Endothelial cell of hepatic sinusoid (primary cell): ENCODE measurements around the gene SKOR2.
"Not testable (repeated sequence)": the region's sequence is repeated elsewhere in the genome, so short reads cannot be mapped to it uniquely, and the experiment has no call there.

Experiments
- in situ Hi-C: cut with HindIII; loops from 2 replicates; pipeline ENCODE4 v1.10.0; 2017; ENCODE audit warnings: low sequenced_read_pairs

The SKOR2 gene

DNA sequence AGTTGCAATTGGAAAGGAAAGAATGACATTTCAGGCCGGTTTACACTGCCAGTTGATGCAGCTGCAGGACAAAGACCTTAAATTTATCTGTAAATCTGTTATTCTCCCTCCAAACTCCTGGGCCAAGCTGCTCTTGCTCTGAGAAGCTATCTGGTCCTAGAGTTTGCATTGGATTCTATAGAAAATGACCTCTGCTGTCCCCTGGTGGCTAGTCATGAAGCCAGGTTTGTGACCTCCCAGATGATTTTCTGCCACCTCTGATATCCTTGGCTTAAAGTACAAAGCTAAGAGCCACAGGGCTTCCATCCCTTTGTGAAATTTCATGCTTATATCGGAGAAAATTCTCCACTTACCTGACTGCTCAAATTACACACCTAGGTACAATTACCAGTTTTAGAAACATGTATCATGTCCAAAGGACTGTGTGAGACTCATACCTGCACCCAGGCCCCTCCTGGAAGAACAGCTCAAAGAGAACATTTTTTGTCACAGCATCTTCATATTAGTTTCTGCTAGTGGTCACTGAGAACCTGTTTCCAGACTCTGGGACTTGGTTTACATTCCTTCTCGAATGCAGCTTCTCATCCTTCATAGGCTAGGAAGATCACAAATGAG lies 46.4 kb downstream of the SKOR2 start:
- in situ Hi-C loops = loop anchor here (5.0 kb wide), 1 partner anchor 57 kb away; no protein-coding TSS in a partner anchor

DNA sequence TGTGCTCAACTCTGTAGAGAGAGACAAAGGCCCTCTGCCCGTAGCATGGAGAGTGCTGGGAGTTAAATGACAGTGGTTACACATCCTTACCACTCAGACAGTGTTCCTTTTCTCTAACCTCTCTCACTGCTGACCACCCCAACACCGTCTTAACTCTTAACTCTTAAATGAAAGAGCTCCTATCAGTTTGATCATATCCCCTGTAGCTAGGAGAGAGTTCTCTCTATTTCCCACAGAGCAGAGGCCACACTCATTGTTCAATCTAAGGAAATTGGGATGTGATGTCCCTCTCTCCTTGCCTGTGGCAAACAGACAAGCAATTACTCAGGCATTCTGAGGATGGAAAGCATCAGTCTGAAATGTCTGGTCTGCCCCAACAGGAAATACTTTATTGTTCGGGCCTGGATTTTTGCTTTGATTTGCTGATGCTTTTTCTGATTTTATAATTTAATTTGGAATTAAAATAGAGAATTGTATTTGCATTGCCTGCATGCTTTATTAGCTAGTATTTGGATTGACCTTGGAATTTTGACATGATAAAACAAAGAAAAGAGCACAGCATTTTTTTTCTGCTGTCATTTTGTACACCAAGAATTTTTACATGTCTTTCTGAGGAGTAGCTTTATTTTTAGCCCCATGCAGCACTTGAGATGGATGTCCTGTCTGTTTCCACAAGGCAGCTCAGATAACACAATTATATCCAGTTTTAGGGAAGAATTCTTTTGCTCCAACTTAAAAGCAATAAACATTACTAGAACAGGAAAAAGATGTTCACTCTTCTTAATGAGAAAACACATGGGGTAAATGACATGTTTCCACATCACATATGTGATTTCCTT lies 47.6 kb downstream of the SKOR2 start:
- in situ Hi-C loops = loop anchor here (5.0 kb wide), 1 partner anchor 58 kb away; no protein-coding TSS in a partner anchor

DNA sequence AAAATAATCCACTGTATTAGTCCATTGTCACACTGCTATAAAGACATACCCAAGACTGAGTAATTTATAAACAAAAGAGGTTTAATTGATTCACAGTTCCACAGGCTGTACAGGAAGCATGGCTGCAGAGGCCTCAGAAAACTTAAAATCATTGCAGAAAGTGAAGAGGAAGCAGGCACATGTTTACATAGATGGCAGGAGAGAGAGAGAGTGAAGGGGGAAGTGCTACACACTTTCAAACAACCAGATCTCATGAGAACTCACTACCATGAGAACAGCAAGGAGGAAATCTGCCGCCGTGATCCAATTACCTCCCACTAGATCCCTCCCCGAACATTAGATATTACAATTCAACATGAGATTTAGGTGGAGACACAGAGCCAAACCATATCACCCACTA lies 55.5 kb downstream of the SKOR2 start:
- in situ Hi-C loops = not testable (repeated sequence)

DNA sequence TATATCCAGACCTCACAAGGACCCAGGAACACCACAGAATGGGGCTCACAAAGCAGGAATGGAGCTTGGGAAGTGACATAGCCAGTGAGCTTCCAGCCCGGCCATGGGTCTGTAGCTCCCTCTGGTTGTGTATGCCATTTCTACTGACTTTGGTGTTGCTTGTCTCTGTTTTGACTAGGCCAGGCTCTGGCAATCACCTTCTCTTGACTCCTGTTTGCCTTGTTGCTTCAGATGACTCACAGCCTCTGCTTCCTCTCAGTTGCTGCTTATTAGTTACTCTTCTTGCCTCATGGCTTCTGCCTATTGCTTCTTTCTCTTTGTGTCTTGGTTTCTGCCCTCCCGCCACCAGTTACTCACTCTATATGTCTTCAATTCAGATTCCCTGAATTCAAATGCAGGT lies 59.5 kb downstream of the SKOR2 start:
- in situ Hi-C loops = no loop called here

DNA sequence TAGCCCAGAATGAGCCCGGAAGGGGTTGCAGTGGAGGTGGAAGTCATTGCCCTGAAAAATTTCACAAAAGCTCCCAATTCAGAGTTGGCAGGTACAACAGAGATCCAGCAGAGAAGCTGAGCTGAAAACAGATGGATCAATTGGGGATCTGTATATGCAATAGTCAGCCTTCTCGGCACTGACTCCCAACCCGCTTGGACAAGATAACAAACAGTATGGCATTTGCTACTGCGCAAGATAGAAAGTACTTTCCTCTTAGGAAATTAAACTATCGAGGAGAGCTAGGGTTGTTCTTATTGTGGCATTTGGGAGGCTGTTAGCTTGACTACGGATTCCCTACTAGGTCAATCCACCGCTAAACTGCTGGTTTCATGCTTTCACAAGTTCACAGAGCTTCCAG lies 63.7 kb downstream of the SKOR2 start:
- in situ Hi-C loops = no loop called here

DNA sequence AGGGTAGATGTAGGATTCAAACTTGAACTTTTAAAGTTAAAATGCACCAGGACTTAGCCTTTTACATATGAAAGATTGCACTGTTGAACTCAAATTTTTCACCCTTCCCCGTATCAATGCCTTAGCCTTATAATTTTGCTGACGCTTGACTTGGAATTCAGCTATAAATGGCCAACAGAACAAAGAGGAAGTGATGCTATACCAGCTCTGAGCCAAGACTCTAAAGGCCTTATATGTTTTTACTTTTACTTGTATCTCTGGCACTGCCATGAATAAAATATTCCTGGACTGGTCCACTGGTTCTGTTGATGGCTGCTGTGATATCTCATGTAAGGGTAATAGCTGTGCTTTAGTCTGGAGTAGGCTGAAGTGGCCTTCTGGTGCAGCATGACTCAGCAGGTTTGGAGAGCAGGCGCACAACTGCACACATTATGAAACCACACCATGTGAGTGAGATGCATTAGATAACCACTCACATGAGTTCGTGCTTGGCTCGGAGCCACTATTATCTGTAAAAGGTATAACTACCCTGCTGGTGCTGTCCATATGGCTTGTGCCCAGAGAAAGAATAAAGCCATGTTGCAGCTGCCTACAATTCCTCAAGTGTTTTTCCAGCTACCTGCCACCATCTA lies 66.9 kb downstream of the SKOR2 start:
- in situ Hi-C loops = no loop called here

DNA sequence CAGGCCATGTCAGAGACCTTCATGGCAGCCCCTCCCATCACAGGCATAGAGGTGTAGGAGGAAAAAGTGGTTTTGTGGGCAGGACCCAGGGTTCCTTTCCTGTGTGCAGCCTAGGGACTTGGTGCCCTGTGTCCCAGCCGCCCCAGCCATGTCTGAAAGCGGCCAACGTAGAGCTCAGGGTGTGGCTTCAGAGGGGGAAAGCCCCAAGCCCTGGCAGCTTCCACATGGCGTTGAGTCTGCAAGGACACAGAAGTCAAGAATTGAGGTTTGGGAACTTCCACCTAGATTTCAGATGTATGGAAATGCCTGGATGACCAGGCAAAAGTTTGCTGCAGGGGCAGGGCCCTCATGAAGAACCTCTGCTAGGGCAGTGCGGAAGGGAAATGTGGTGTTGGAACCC lies 69.3 kb downstream of the SKOR2 start:
- in situ Hi-C loops = not testable (repeated sequence)

DNA sequence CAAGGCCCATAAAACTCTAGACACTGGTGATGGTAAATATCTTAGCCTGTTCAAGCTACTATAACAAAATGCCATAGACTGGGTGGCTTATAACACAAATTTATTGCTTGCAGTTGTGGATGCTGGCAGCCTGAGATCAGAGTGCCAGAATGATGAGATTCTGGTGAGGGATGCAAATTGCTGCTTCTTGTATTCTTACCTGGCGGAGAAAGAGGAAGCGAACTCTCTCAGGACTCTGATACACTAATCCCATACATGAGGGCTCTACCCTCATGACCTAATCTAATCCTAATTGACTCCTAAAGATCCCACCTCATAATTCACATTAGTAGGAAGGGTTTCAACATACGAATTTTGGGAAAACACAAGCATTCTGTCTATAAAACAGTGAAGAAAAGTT lies 70.7 kb downstream of the SKOR2 start:
- in situ Hi-C loops = no loop called here

DNA sequence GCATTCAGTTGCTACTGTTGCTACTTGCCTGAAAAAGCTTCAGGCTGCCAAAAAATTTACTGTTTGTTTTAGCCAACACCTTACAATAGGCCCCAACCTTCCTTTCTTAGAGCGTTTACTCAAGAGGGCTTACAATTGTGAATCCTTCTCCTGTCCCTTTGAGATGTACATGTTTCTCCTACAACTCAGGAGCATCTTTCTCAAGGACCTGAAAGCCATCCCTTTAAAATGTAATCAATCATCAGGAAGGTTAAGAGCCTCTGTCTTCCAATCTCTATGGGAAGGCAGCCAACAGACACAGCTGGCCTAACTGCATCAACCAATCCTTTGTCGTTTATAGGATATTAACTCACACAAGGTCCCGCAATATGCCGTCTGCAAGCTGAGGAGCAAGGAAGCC lies 71.9 kb downstream of the SKOR2 start:
- in situ Hi-C loops = no loop called here

DNA sequence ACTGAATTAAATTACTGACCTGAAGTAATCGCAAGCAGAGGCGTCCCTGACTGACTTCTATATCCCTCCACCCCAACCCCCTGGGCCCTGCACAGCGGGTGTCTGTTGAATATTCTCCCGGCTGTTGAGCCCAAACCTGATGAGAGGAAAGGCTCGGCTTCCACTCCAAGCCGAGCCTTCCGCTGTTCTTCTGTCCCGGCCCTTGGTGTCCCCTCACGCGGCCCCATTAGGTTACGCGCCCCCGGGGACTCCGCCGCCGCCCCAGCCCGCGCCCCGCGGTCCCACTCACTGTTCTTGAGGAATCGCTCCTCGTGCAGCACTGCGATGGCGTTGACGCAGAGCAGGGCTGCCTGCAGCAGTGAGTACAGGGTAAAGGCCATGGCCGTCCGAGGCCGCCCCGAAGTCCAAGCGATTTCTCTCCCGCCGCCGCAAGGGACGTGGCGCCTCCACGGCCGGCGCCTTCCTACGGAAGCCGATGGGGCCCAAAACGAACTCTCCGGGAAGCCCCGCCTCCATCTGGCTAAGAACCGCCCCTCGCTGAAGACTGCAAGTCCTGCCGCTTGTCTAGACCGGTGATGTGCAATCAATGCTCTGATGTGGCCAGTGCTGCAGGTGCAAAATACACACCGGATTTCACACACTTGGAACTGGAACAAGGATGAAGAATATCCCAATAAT lies 75.4 kb downstream of the SKOR2 start, which contains the start of gene IER3IP1:
Gene IER3IP1 (minus strand): TSS at position 467 of the 678 bp plus-strand sequence. CDS start 87 bp downstream, at position 380.
- in situ Hi-C loops = no loop called here

DNA sequence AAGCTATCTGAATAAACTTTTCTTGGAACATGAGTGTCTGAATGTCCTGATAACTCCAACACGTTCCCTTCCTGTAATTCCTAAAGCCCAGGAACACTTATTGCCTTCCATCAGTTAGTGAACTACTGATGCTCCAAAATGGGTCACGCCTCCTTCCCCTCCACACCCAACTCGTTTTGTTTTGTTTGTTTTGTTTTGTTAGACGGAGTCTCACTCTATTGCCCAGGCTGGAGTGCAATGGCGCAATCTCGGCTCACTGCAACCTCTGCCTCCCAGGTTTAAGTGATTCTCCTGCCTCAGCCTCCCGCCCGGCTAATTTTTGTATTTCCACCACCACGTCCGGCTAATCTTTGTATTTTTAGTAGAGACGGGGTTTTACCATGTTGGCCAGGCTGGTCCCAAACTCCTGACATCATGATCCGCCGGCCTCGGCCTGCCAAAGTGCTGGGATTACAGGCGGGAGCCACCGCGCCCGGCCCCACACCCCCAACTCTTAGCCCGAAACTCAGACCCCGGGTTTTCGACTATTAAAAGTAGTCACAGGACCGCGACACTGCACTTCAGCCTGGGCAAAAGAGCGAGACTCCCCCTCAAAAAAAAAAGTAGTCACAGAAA lies 76.1 kb downstream of the SKOR2 start:
- in situ Hi-C loops = no loop called here

DNA sequence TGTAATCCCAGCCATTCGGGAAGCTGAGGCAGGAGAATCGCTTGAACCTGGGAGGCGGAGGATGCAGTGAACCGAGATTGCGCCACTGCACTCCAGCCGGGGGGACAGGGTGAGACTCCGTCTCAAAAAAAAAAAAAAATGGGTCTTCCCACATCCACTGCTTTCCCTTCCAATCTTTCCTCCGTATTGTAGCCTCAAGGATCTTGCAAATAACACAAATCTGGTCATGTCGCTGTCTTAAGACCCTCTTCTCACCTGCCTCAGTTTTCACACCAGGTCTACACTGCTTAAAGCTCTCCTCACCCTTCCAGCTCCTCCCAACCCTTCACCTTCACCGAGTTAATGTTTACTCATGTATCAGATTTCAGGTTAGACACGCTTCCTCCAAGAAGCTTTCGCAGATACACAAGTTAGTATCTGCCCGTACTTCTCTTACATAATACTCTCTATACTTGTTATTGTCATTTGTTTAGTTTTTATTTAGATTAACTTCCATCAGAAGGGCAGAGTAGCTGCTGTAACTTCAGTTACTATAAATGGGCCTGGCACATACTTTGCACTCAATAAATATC lies 76.8 kb downstream of the SKOR2 start:
- in situ Hi-C loops = no loop called here

DNA sequence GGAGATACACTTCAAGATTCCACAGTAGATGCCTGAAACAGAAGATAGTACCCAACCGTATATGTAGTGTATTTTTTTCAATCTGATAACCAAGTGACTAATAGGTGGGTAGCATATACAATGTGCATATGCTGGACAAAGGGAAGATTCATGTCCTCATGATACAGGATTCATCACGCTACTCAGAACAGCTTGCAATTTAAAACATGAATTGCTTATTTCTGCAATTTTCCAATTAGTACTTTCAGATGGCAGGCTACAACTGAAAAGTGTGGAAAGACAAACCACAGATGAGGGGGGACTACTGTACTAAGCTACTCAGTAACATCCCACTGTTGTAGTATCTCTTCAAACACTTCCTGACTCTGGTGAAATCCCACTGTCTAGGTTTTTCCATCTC lies 79.0 kb downstream of the SKOR2 start:
- in situ Hi-C loops = no loop called here

DNA sequence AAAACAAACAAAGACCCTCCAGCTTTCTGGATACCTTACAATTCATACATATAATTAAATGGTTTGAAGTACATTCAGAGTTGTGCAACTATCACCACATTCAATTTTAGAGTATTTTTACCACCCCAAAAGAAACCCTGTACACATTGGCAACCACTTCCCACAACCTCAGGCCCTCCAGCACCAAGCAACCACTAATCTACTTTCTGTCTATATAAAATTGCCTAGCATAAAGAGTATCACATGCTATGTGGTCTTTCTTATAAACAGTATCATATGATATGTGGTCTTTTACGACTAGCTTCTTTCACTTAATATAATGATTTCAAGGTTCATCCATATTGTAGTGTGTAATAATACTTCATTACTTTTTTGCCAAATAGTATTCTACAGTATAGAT lies 82.5 kb downstream of the SKOR2 start:
- in situ Hi-C loops = no loop called here

DNA sequence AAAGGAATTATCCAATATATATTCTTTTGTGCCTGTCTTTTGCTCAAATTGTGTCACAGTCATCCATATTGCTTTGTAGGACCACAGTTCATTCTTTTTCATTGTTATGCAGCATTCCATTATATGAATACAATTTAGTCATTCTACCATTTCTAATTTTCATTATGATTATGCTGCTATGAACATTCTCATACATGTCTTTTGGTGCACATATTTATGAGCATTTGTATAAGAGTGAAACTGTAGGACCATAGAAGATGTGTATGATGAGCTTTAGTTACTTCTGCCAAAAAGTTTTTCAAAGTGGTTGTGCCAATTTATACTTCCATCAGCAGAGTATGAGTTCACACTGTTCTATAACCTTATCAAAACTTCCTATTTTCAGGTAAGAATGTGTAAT lies 83.0 kb downstream of the SKOR2 start:
- in situ Hi-C loops = no loop called here

DNA sequence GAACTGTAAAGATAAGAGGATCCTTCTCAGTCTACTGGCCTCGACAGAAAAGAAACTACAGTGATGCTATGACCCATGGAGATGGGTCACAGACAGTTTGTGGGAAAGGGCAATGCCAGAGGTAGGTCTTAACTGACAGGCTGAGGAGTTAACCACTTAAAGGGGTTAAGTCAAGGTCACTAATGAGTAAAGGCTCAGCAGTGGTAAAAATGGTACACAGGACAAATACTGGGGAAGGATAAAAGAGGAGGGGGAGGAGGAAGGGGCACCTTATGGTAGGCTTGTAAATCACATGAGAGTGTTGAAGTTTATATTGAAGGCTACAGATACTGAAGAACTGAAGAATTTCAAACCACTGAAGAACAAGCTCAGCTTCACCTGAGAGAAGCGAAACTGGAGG lies 85.2 kb downstream of the SKOR2 start:
- in situ Hi-C loops = no loop called here

DNA sequence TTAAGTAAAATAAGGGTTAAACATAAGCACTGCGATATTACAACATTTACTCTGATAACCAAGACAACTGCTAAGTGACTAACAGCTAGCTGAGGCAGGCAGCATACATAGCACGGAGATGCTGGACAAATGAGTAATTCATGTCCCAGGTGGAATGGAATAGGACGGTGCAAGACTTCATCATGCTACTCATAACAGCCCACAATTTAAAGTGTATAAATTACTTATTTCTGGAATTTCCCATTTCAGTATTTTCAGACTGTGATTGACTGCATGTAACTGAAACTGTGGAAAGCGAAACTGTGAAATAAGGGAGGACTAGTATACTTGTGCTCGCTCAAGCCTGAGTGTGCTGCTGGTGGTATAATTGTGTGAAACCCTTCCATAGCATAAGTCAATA lies 88.2 kb downstream of the SKOR2 start:
- in situ Hi-C loops = no loop called here

DNA sequence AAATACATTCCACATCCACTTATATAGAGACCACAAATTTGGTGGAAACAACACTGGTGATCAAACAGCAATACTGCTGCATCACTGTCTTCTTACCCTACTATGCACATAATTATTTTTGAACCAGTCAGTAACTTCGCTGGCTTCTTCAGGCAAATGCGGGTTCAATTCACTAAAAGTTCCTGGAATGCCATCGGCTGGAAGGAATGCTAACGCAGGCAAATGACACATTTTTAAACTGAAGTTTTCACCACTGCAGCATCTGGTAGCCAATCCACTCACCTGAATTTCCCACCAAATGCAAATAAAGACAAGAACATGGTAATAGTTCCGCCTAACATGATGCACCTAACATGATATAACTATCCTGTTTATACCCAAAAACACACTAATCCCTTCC lies 91.2 kb downstream of the SKOR2 start:
- in situ Hi-C loops = no loop called here

DNA sequence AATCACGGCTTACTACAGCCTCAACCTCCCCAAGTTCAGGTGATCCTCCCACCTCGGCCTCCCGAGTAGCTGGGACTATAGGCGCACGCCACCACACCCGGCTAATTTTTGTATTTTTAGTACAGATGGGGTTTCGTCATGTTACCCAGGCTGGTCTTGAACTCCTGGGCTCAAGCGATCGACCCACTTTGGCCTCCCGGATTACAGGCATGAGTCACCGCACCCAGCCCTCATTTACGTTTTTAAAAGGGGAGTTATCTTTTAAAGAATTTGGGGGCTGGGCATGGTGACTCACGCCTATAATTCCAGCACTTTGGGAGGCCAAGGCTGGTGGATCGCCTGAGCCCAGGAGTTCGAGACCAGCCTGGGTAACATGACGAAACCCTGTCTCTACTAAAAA lies 93.1 kb downstream of the SKOR2 start:
- in situ Hi-C loops = not testable (repeated sequence)
